ENCODE data around the gene ATP11A. TPM values are rescaled to one million over a fixed set of nuclear protein-coding genes. Genes with fewer than 3 reads are reported as not detected.

The ATP11A gene
- total and polyA plus RNA-seq, 9 of the 15 experiments (the other 6 are each of a cell fraction or from before 2014, with no cell fraction given) = 0.38 to 34.2 (median 4.2) TPM

DNA sequence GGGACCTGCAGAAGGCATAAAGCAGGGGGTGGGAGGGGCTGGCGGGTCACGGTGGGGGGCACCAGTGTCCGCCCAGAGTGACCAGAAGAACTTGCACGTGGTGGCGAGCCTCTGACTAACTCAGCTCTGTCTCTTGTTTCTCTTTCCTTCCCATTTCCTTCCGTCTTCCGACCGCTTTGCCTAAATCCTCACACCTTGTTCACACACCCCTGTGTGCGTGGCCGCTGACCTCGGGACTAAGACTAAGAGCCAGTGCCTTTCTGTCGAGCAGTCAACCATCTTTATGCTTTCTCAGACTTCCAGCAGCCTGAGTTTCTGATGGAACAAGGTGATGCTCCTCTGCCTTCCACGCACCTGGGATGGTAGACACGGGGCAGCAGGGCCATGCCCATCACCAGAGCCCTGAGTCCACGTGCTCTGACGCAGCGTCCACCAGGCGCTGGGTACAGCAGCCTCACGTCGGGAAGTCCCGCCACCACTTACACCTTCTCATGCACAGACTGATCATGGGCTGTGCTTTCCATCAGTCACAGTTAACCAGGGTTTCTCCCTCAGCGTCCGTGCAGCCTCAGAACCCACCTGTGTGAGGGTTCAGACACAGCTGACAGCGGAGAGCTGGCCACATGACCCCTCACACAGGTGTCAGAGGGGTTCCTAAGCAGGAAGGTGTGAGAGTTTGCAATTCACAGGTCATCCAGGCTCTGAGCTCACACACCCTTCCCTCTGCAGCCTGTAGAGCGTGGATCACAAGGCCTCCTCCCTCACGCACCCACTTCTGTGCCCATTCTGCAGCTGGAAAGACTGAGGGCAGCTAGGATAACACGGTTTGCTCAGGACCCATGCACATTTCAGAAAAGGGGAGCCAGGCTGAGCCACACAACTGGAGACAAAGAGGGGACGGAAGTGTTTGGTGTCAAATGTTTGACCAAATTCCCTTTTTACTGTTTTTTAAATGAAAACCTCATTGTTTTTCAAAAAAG lies 188.4 kb downstream of the ATP11A start:
- in situ Hi-C loops (cut with MboI) = loop anchor here (10.0 kb wide), 1 partner anchor 233 kb away; no protein-coding TSS in a partner anchor
- TF ChIP-seq PHF21A (IDR thresholded peaks at IDR 0.05; ENCODE audit: borderline replicate concordance, low read depth) = no peak
- no peak for TF ChIP-seq SRSF3 (IDR thresholded peaks at IDR 0.05; ENCODE audit: insufficient read depth, low read length)
- no peak for TF ChIP-seq ZNF444 (CRISPR knock-in tag; IDR thresholded peaks at IDR 0.05)
- TF ChIP-seq SUPT5H (IDR thresholded peaks at IDR 0.05) = no peak
- TF ChIP-seq ZMIZ1 (IDR thresholded peaks at IDR 0.05; ENCODE audit: low read depth in 2 of 2, low read length in 2 of 2) = no peak
- no peak for TF ChIP-seq MTF1 (CRISPR knock-in tag; IDR thresholded peaks at IDR 0.05; ENCODE audit: borderline replicate concordance)
- no peak for TF ChIP-seq RBM39 (optimal IDR thresholded peaks at IDR 0.05; ENCODE audit: low read depth, low read length)
- no peak for TF ChIP-seq SMC3 (conservative IDR thresholded peaks at IDR 0.05; ENCODE audit: insufficient read depth, low read depth, low read length)
- no peak for TF ChIP-seq ZNF324 (CRISPR knock-in tag; IDR thresholded peaks at IDR 0.05)
- TF ChIP-seq PHF20 (IDR thresholded peaks at IDR 0.05; ENCODE audit: partially characterized antibody) = no peak
- TF ChIP-seq KHSRP (IDR thresholded peaks at IDR 0.05) = no peak
- Histone ChIP-seq H3K9ac (ENCODE audit: insufficient read depth in 1 of 2, low read depth in 2 of 2, low read length in 2 of 2) (no peak overlapping the region), H3K27me3 (ENCODE audit: control insufficient read depth in 2 of 2, insufficient read depth in 2 of 2, low read length in 2 of 2) (no peaks in the 10 kb centered on the region), H3K79me2 (ENCODE audit: control insufficient read depth, insufficient read depth, low read length) (no peaks in the 10 kb centered on the region), H3K9me1 (ENCODE audit: control insufficient read depth, insufficient read depth, low read length) (no peaks in the 10 kb centered on the region), H4K20me1 (replicated peaks; ENCODE audit: control insufficient read depth, insufficient read depth, low read length) (no peaks in the 10 kb centered on the region), H3K4me1 (replicated peaks in 1 of 2; ENCODE audit: control insufficient read depth in 2 of 2, insufficient read depth in 2 of 2, low read length in 2 of 2) (peaks cover 0 to 10% of the 10 kb centered on the region in 2 experiments; a peak in 2 of 5 replicates), H2AFZ (ENCODE audit: low read depth, low read length) (no peak overlapping the region), H3K9me3 (replicated peaks; ENCODE audit: control insufficient read depth, insufficient read depth, low read depth, low read length) (no peaks in the 10 kb centered on the region), H3K36me3 (ENCODE audit: control insufficient read depth, insufficient read depth, low read length) (peaks cover 28% of the 10 kb centered on the region; the same call in 1 of the 3 replicates), H3K27ac (ENCODE audit: extremely low read depth, low read depth, low read length) (no peak overlapping the region), H3K4me2 (ENCODE audit: insufficient read depth, low read length) (no peak overlapping the region), H3K4me3 (no peak overlapping the region)
- 84% methylated on average over 12 of the region's 28 CpGs for WGBS (ENCODE audit: insufficient coverage, low coverage, missing lambda C conversion rate)
- intact Hi-C loops (cut with micrococcal nuclease) = no loop called here
- ChIA-PET POLR2A (no interaction called here), CTCF (ENCODE audit: low intra/inter-chr PET ratio) (interaction anchor here (0.5 kb wide), 1 partner anchor 14 kb away, joined by 4 read pairs; no protein-coding TSS in a partner anchor)
- DNase-seq (ENCODE audit: extremely low read depth in 1 of 4, low spot score in 3 of 4) (no peak), FAIRE-seq (no peak), ATAC-seq (no peak)
- BruUV-seq (replicated peaks) = no TSS peak
